Karpas-422 (cell line): ENCODE results near the gene PDGFA. TPM values are rescaled to one million over a fixed set of nuclear protein-coding genes. Genes with fewer than 3 reads are reported as not detected.

ENCODE experiments used
- DNase-seq: peaks from one replicate; pipeline ENCODE4 v3.0.0-alpha.2; 2015
- H2AFZ ChIP-seq: fragments of 200-600 bp; sonication (generic); 2 replicates; pipeline ENCODE4 v1.6.1; 2014; ENCODE audit warnings: antibody characterized with exemption, low read length, mixed read lengths
- H3K27ac ChIP-seq: fragments of 200-600 bp; sonication (generic); 2 replicates; pipeline ENCODE4 v1.5.1; 2014; ENCODE audit warnings: mild to moderate bottlenecking, low read length, moderate library complexity
- H3K27me3 ChIP-seq: fragments of 200-600 bp; sonication (generic); 2 replicates; pipeline ENCODE4 v1.6.1; 2014; ENCODE audit warnings: low read length, mixed read lengths
- H3K36me3 ChIP-seq: fragments of 200-600 bp; sonication (generic); 2 replicates; pipeline ENCODE4 v1.6.1; 2014; ENCODE audit warnings: low read length, mixed read lengths; ENCODE audit not compliant: insufficient read depth
- H3K4me1 ChIP-seq: fragments of 200-600 bp; sonication (generic); 2 replicates; pipeline ENCODE4 v1.6.1; 2014; ENCODE audit warnings: mild to moderate bottlenecking, low read length, mixed read lengths
- H3K4me2 ChIP-seq: fragments of 200-600 bp; sonication (generic); 2 replicates; pipeline ENCODE4 v1.6.1; 2014; ENCODE audit warnings: low read length, low read depth, mild to moderate bottlenecking; ENCODE audit not compliant: poor library complexity, severe bottlenecking
- H3K4me3 ChIP-seq: fragments of 200-600 bp; sonication (generic); 2 replicates; pipeline ENCODE4 v1.5.1; 2014; ENCODE audit warnings: mild to moderate bottlenecking, antibody characterized with exemption, low read length, mixed read lengths
- H3K79me2 ChIP-seq: fragments of 200-600 bp; sonication (generic); 2 replicates; pipeline ENCODE4 v1.6.1; 2014; ENCODE audit warnings: mild to moderate bottlenecking, low read length, mixed read lengths
- H3K9ac ChIP-seq: fragments of 200-600 bp; sonication (generic); 2 replicates; pipeline ENCODE4 v1.6.0; 2014; ENCODE audit warnings: low read length
- H3K9me2 ChIP-seq: fragments of 200-600 bp; sonication (generic), shearing (Covaris generic); replicated peaks from 2 replicates; pipeline ENCODE4 v1.6.0; 2014; ENCODE audit warnings: mild to moderate bottlenecking, low read length, moderate library complexity; ENCODE audit not compliant: insufficient read depth
- H3K9me3 ChIP-seq: fragments of 300-700, 200-600 bp; sonication (generic); 2 replicates; pipeline ENCODE4 v1.6.1; 2014; ENCODE audit warnings: low read length, mixed read lengths
- H4K20me1 ChIP-seq: fragments of 200-600 bp; sonication (generic); 2 replicates; pipeline ENCODE4 v1.6.1; 2014; ENCODE audit warnings: mild to moderate bottlenecking, antibody characterized with exemption, low read length, low read depth; ENCODE audit not compliant: insufficient read depth
- total RNA-seq: library from RNA; depleted of rRNA; stranded (reverse); fragments of >200 nt; shearing (Covaris generic); gene quantifications from 2 replicates; pipeline ENCODE4 v1.2.3, GENCODE V29; 2014; ENCODE audit warnings: low replicate concordance

Gene PDGFA
- total RNA-seq, 1 experiment from 2014 or later = 0.56 TPM

DNA sequence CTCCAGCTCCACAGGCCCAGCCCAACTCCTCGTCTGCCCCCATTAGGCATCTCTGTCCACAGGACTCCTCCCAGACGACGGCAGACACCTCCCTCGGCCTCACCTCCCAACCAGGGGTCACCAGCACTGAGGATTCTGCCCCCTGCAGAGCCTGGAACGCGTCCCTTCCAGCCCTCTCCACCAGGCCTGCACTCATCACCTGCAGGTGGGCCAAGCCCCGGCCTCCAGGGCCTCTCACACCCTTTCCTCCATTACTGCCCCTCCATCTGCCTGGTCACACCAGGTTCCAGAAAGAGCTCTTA lies 42.7 kb upstream of the PDGFA start:
- no peaks in the 10 kb centered on the region for H3K79me2 ChIP-seq
- no peaks in the 10 kb centered on the region for H3K4me1 ChIP-seq
- H4K20me1 ChIP-seq = no peaks in the 10 kb centered on the region
- H3K9me2 ChIP-seq = no peaks in the 10 kb centered on the region
- peaks cover 3% of the 10 kb centered on the region; the same call in 1 of the 2 replicates for H3K9me3 ChIP-seq
- no peak overlapping the region for H3K4me3 ChIP-seq
- H3K27me3 ChIP-seq = no peaks in the 10 kb centered on the region
- no peaks in the 10 kb centered on the region for H3K36me3 ChIP-seq
- no peak for DNase-seq
- H2AFZ ChIP-seq = no peak overlapping the region
- no peak overlapping the region for H3K9ac ChIP-seq
- H3K27ac ChIP-seq = no peak overlapping the region
- no peak overlapping the region for H3K4me2 ChIP-seq

DNA sequence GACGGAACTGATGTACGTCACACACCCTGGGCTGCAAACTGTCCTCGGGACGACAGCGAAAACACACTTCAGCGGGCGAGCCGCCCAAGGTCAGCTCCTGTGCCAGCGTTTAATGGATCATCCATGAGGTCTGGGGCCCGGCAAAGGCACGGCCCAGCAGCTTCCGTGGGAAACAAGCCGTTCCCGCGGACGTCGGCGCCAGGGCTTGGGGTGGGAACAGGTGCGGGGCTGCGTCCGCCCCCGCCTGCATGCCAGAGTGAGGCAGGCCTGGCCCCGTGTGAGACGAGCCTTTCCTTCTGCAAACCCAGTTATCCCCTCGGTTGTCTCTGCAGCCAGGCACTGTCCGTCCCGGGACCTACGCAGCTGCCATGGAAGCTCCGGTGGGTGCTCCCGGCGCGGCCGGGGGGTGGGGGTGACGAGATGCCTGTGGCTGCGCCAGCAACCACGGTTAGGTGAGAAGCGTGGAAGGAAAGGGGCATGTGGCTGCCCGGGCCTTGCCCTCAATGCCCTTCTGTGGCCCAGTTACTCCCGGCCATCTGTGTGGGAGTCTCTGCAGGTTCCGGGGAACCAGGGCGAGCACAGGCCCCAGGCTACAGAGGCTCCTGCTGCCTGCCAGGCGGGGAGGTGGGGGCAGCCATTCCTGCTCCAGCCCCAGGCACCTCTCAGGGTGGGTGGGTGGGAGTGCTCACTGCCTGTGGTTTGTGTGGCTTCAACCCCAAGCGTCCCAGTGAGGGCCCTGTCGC lies 42.2 kb upstream of the PDGFA start:
- Histone ChIP-seq H3K9ac (no peak overlapping the region), H3K4me3 (no peak overlapping the region), H3K36me3 (no peaks in the 10 kb centered on the region), H3K27ac (no peak overlapping the region), H2AFZ (no peak overlapping the region), H4K20me1 (no peaks in the 10 kb centered on the region), H3K79me2 (no peaks in the 10 kb centered on the region), H3K4me1 (no peaks in the 10 kb centered on the region), H3K4me2 (no peak overlapping the region), H3K27me3 (no peaks in the 10 kb centered on the region), H3K9me3 (peaks cover 3% of the 10 kb centered on the region; the same call in 1 of the 2 replicates), H3K9me2 (no peaks in the 10 kb centered on the region)
- DNase-seq = no peak

DNA sequence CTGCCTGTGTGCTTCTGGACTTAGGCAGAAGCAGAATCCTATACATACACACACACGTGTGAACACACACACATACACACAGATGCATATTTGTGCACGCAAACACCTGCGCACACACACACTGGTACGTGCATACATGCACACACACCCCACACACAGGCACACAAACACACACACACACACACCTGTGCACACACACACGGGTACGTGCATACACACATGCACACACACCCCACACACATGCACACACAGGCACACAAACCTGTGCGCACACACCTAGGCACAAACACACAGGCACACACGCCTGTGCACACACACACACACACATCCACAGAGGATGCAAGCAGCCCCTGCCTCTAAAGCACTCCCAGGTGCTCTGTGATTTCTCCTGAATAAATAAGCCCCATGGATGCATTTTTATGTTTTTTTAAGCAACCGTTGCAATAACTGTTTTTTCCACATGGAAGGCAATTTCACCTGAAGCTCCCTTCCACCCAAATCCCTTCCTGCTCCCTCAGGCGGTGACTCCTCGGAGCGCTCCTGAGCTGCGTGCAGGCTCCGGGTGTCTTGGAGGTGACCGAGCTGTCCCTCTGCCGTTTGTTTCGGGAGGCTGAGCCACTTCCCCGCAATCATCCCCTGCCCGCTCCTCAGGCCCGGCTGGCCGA lies 41.5 kb upstream of the PDGFA start:
- H3K4me2 ChIP-seq = no peak overlapping the region
- H3K9me2 ChIP-seq = no peaks in the 10 kb centered on the region
- no peak overlapping the region for H3K9ac ChIP-seq
- H2AFZ ChIP-seq = no peak overlapping the region
- no peaks in the 10 kb centered on the region for H3K27me3 ChIP-seq
- no peak for DNase-seq
- H3K79me2 ChIP-seq = no peaks in the 10 kb centered on the region
- H3K36me3 ChIP-seq = no peaks in the 10 kb centered on the region
- no peaks in the 10 kb centered on the region; the same call in 1 of the 2 replicates for H3K9me3 ChIP-seq
- no peaks in the 10 kb centered on the region for H3K4me1 ChIP-seq
- H3K4me3 ChIP-seq = no peak overlapping the region
- no peak overlapping the region for H3K27ac ChIP-seq
- H4K20me1 ChIP-seq = no peaks in the 10 kb centered on the region

DNA sequence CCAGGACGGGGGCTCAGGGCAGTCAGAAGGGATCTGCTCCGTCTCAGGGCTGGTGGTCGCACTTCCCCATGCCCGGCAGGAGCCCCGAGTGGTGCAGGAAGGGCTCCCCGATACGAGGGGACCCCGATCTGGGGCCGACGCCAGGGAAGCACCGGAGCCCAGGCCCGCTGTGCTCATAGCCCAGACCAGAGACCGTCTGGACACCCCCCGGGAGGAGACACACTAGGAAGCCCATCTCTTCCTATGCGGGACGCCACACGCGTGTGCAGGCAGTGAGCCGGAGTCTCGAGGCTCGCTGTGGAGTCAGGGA lies 39.7 kb upstream of the PDGFA start:
- DNase-seq = no peak
- Histone ChIP-seq H3K79me2 (no peaks in the 10 kb centered on the region), H2AFZ (no peak overlapping the region), H3K27ac (no peak overlapping the region), H3K4me2 (no peak overlapping the region), H4K20me1 (no peaks in the 10 kb centered on the region), H3K27me3 (no peaks in the 10 kb centered on the region), H3K36me3 (no peaks in the 10 kb centered on the region), H3K9me2 (no peaks in the 10 kb centered on the region), H3K4me1 (no peaks in the 10 kb centered on the region), H3K4me3 (no peak overlapping the region), H3K9me3 (no peaks in the 10 kb centered on the region; the same call in 1 of the 2 replicates), H3K9ac (no peak overlapping the region)

DNA sequence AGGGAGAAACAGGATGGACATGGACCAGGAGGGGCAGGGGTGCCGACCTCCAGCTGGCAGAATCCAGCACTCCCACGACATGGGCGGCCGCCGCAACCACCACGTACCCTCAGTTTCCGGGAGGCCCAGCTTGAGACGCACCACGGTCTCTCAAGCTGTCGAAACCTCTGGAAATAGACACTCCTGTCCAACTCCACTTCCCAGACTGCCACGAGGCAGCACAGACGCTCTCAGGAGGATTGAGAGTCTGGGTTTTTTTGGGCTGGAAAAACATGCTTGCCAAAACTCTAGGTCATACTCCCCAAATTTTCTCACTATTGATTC lies 37.9 kb upstream of the PDGFA start:
- Histone ChIP-seq H3K9ac (no peak overlapping the region), H3K79me2 (no peaks in the 10 kb centered on the region), H3K9me2 (no peaks in the 10 kb centered on the region), H3K4me3 (no peak overlapping the region), H4K20me1 (no peaks in the 10 kb centered on the region), H3K9me3 (no peaks in the 10 kb centered on the region; the same call in 1 of the 2 replicates), H3K27ac (no peak overlapping the region), H3K36me3 (no peaks in the 10 kb centered on the region), H3K27me3 (no peaks in the 10 kb centered on the region), H2AFZ (no peak overlapping the region), H3K4me1 (no peaks in the 10 kb centered on the region), H3K4me2 (no peak overlapping the region)
- no peak for DNase-seq

DNA sequence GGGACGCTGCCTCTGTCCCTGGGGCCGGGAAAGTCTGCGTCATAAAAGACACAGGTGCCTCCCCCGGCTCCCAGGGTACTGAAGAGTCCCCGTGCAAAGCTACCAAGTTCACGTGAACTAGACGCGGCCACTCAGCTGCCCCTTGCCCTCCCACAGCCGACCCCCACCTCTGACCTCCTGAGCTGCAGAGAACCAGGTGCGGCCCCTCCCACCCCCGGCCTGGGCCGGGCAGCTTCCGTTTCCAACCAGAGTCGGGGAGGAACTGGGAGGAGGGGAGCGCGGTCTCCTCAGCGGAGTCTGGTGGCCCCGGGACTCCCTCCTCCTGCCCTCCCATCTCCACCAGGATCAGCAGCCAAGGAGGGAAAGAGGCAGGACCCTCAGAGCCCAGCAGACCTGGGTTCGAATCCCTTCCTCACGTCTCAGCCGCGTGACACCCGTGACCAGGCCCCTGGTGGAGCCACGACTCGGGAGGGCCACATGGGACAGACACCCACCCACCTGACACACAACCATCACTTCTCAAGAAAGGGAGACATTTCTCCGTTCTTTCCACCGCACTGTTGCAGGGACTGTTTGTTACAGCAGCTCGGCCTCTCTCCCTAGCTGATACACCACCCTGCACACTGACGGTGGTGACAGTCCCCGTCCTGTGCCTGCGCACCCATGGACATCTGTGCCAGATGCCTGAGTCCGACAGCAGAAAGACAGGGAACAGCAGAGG lies 37.4 kb upstream of the PDGFA start:
- Histone ChIP-seq H3K9me2 (no peaks in the 10 kb centered on the region), H3K9ac (no peak overlapping the region), H3K27ac (no peak overlapping the region), H3K9me3 (no peaks in the 10 kb centered on the region; the same call in 1 of the 2 replicates), H3K79me2 (no peaks in the 10 kb centered on the region), H3K4me1 (no peaks in the 10 kb centered on the region), H3K4me3 (no peak overlapping the region), H3K4me2 (no peak overlapping the region), H4K20me1 (no peaks in the 10 kb centered on the region), H2AFZ (no peak overlapping the region), H3K36me3 (no peaks in the 10 kb centered on the region), H3K27me3 (no peaks in the 10 kb centered on the region)
- DNase-seq = no peak

DNA sequence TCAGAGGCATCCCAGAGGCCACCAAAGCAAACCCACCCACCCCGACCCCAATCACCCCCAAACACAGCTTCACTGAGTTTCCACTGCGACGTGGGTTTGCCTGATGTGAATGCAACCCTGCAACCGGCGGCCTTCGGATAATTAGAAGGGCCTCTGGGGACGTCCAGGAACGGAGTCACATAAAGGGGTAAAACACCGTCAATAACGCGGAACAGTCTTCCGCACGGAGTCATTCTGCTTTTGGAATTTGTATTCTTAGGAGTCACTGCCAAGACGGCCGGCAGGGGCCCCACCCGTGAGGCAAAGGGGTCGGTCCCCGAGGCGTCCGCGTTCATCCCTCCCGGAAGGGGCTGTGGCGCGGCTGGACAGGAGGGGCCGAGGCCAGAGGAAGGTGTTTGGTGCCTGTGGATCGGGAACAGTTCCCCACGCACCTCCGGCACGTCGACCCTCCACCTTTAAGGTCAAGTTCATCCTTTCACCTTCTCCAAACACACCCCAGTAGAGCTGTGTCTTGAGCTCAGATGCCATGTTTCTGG lies 36.7 kb upstream of the PDGFA start:
- Histone ChIP-seq H2AFZ (no peak overlapping the region), H3K27ac (no peak overlapping the region), H3K9me2 (no peaks in the 10 kb centered on the region), H3K36me3 (no peaks in the 10 kb centered on the region), H3K79me2 (no peaks in the 10 kb centered on the region), H3K4me2 (no peak overlapping the region), H3K27me3 (no peaks in the 10 kb centered on the region), H3K4me3 (no peak overlapping the region), H3K9ac (no peak overlapping the region), H3K9me3 (no peaks in the 10 kb centered on the region; the same call in 1 of the 2 replicates), H4K20me1 (no peaks in the 10 kb centered on the region), H3K4me1 (no peaks in the 10 kb centered on the region)
- no peak for DNase-seq

DNA sequence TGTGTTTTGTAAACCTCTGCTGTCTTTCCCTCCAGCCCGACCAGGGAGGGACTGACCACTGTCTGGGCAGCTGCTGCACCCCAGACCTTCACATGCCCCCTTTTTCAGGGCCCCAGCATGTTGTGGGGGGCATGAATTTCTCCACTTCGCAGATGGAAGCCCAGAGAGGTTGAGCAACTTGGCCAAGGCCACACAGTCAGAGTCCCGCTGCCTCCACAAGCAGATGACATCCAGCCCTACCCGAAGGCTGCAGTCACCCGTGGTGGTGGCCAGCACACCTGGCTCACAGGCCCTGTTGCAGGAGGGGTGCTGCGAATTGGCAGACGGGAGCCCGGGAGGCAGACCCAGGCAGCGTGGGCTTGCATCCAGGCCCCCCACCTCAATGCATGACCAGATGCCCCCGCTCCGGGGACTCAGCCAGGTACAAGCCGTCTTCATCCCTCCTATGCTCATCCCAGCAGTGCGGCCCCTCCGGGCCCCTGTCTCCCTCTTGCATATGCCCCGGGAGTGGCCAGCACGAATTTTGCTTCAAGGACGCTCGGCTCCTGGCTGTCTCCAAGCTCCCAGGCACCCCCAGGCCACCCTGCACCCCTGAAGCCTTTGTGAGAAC lies 36.0 kb upstream of the PDGFA start:
- no peak overlapping the region for H3K4me2 ChIP-seq
- no peaks in the 10 kb centered on the region for H3K9me2 ChIP-seq
- H3K9me3 ChIP-seq = no peaks in the 10 kb centered on the region; the same call in 1 of the 2 replicates
- H3K79me2 ChIP-seq = no peaks in the 10 kb centered on the region
- H3K27me3 ChIP-seq = no peaks in the 10 kb centered on the region
- no peak for DNase-seq
- H3K9ac ChIP-seq = no peak overlapping the region
- no peaks in the 10 kb centered on the region for H3K36me3 ChIP-seq
- H4K20me1 ChIP-seq = no peaks in the 10 kb centered on the region
- H3K4me1 ChIP-seq = no peaks in the 10 kb centered on the region
- H3K4me3 ChIP-seq = no peak overlapping the region
- H3K27ac ChIP-seq = no peak overlapping the region
- H2AFZ ChIP-seq = no peak overlapping the region
